Liver (tissue), 3 donors: ENCODE data around the gene CHN1.

Experiments
- CTCF ChIP-seq: fragments of 150-350 bp; IDR thresholded peaks from 2 replicates; pipeline ENCODE4 v1.5.1; 2017; ENCODE audit warnings: improper control_type of control experiment, low read depth, low read length; ENCODE audit not compliant: missing input control
- EGR1 ChIP-seq, 2 donors: IDR thresholded peaks; 2 replicates each; pipeline ENCODE4 v1.6.1; 2016 to 2018; ENCODE audit warnings: antibody characterized with exemption in 2 of 2, low read depth in 2 of 2
- RAD21 ChIP-seq, 2 donors: IDR thresholded peaks; 2 replicates each; pipeline ENCODE4 v1.6.1; 2016; ENCODE audit warnings: antibody characterized with exemption in 2 of 2, mild to moderate bottlenecking in 2 of 2
- donor health status: healthy.
- donor health status: healthy.

GRCh38 chr2:175036582-175037018, 31.4 kb upstream of the CHN1 start:
- TF ChIP-seq CTCF (peak; percentile 52), EGR1 (IDR thresholded peaks at IDR 0.05; ENCODE audit: low read depth in 2 of 2) (no peak), RAD21 (IDR thresholded peaks at IDR 0.05) (peak; percentile 72 to 74)
